ENCODE results near the gene TRIML1. TPM values are rescaled to one million over a fixed set of nuclear protein-coding genes. Genes with fewer than 3 reads are reported as not detected.

TRIML1 gene
- total RNA-seq, 4 donors from 2014 or later: not detected

- Histone ChIP-seq H3K4me3 (no peak overlapping the region), H3K27me3 (no peaks in the 10 kb centered on the region), H3K9me3 (no peaks in the 10 kb centered on the region), H3K4me1 (no peaks in the 10 kb centered on the region), H3K27ac (no peak overlapping the region), H3K36me3 (no peaks in the 10 kb centered on the region)
- no peak for ATAC-seq
- no peak for TF ChIP-seq POLR2A (IDR thresholded peaks at IDR 0.05)
- TF ChIP-seq CTCF (IDR thresholded peaks at IDR 0.05 in 4 of 5, conservative IDR thresholded peaks at IDR 0.05 in 1 of 5): no peak
- no peak for DNase-seq
- in situ Hi-C loops (cut with MboI; ENCODE audit: low sequenced_read_pairs in 4 of 4) (no loop called here), intact Hi-C loops (cut with DNase I; ENCODE audit: low total_unique reads) (no loop called here)
Observed at GRCh38 chr4:188175288-188175687, 36.0 kb downstream of the TRIML1 start.

- Histone ChIP-seq H3K27ac (no peak overlapping the region), H3K36me3 (no peaks in the 10 kb centered on the region), H3K4me1 (no peaks in the 10 kb centered on the region), H3K4me3 (no peak overlapping the region), H3K27me3 (no peaks in the 10 kb centered on the region), H3K9me3 (no peaks in the 10 kb centered on the region)
- TF ChIP-seq CTCF (IDR thresholded peaks at IDR 0.05 in 4 of 5, conservative IDR thresholded peaks at IDR 0.05 in 1 of 5): no peak
- no peak for TF ChIP-seq POLR2A (IDR thresholded peaks at IDR 0.05)
- in situ Hi-C loops (cut with MboI; ENCODE audit: low sequenced_read_pairs in 4 of 4): no loop called here
- intact Hi-C loops (cut with DNase I; ENCODE audit: low total_unique reads): no loop called here
- no peak for DNase-seq
- ATAC-seq: no peak
Observed at GRCh38 chr4:188177997-188178675, 38.9 kb downstream of the TRIML1 start.

GRCh38 chr4:188178806-188179205 is 39.6 kb downstream of the TRIML1 start:
- H3K27ac ChIP-seq: no peak overlapping the region
- no peaks in the 10 kb centered on the region for H3K36me3 ChIP-seq
- intact Hi-C loops (cut with DNase I; ENCODE audit: low total_unique reads) (no loop called here), in situ Hi-C loops (cut with MboI; ENCODE audit: low sequenced_read_pairs in 4 of 4) (no loop called here)
- ATAC-seq (no peak), DNase-seq (no peak)
- H3K4me1 ChIP-seq: no peaks in the 10 kb centered on the region
- TF ChIP-seq CTCF (IDR thresholded peaks at IDR 0.05 in 4 of 5, conservative IDR thresholded peaks at IDR 0.05 in 1 of 5): no peak
- no peak for TF ChIP-seq POLR2A (IDR thresholded peaks at IDR 0.05)
- H3K9me3 ChIP-seq: no peaks in the 10 kb centered on the region
- H3K27me3 ChIP-seq: no peaks in the 10 kb centered on the region
- no peak overlapping the region for H3K4me3 ChIP-seq

- no peak overlapping the region for H3K4me3 ChIP-seq
- TF ChIP-seq POLR2A (IDR thresholded peaks at IDR 0.05) (no peak), CTCF (IDR thresholded peaks at IDR 0.05 in 4 of 5, conservative IDR thresholded peaks at IDR 0.05 in 1 of 5) (no peak)
Observed at GRCh38 chr4:188187106-188187505, 47.9 kb downstream of the TRIML1 start.

GRCh38 chr4:188190461-188190860 is 51.2 kb downstream of the TRIML1 start:
- no peak for TF ChIP-seq POLR2A (IDR thresholded peaks at IDR 0.05)
- no peak for TF ChIP-seq CTCF (IDR thresholded peaks at IDR 0.05 in 4 of 5, conservative IDR thresholded peaks at IDR 0.05 in 1 of 5)
- intact Hi-C loops (cut with DNase I; ENCODE audit: low total_unique reads): no loop called here
- no peaks in the 10 kb centered on the region for H3K36me3 ChIP-seq
- in situ Hi-C loops (cut with MboI; ENCODE audit: low sequenced_read_pairs in 4 of 4): no loop called here
- H3K4me1 ChIP-seq: no peaks in the 10 kb centered on the region
- no peak overlapping the region for H3K4me3 ChIP-seq
- no peak for ATAC-seq
- DNase-seq: no peak
- no peaks in the 10 kb centered on the region for H3K9me3 ChIP-seq
- H3K27me3 ChIP-seq: no peaks in the 10 kb centered on the region
- no peak overlapping the region for H3K27ac ChIP-seq

More at GRCh38 chr4:188187106-188187505, 47.9 kb downstream of the TRIML1 start:
- Histone ChIP-seq H3K36me3 (no peaks in the 10 kb centered on the region), H3K27ac (no peak overlapping the region), H3K4me1 (no peaks in the 10 kb centered on the region), H3K27me3 (no peaks in the 10 kb centered on the region), H3K9me3 (no peaks in the 10 kb centered on the region)
- in situ Hi-C loops (cut with MboI; ENCODE audit: low sequenced_read_pairs in 4 of 4): no loop called here
- ATAC-seq: no peak
- intact Hi-C loops (cut with DNase I; ENCODE audit: low total_unique reads): no loop called here
- no peak for DNase-seq

Data from gastrocnemius medialis (tissue), 4 donors.